Left renal cortex interstitium (tissue), 4 donors: ENCODE results near the gene IL25. TPM values are rescaled to one million over a fixed set of nuclear protein-coding genes. Genes with fewer than 3 reads are reported as not detected.

Source experiments
- DNase-seq, 4 donors: peaks; one replicate each; pipeline ENCODE4 v3.0.0-alpha.2; 2013; ENCODE audit warnings: low read depth in 4 of 4, low spot score in 2 of 4, missing footprints in 1 of 4
- polyA plus RNA-seq, 4 donors: library from polyadenylated mRNA; unstranded; fragments of 120-200 nt; gene quantifications; one replicate each; pipeline ENCODE4 v1.2.1, GENCODE V29; 2013; ENCODE audit not compliant: insufficient read length in 4 of 4

The IL25 gene
- polyA plus RNA-seq, 4 donors, result not detected

GRCh38 chr14:23352506-23353432, 19.8 kb upstream of the IL25 start, which contains the start of gene SLC22A17:
SLC22A17 (minus strand) TSS chr14:23352887.
- DNase-seq, result peak; percentile 67 to 87 (median 73)

GRCh38 chr14:23353433-23353780, 19.2 kb upstream of the IL25 start:
- DNase-seq, result no peak

- no peak for DNase-seq
Measured at GRCh38 chr14:23354990-23355389, 17.6 kb upstream of the IL25 start.

GRCh38 chr14:23355871-23356435, 16.7 kb upstream of the IL25 start:
- DNase-seq, result no peak

GRCh38 chr14:23356662-23357061, 15.9 kb upstream of the IL25 start:
- DNase-seq, result no peak

GRCh38 chr14:23357261-23357660, 15.3 kb upstream of the IL25 start:
- no peak for DNase-seq

GRCh38 chr14:23358042-23358441, 14.6 kb upstream of the IL25 start:
- no peak for DNase-seq

GRCh38 chr14:23358553-23359166, 13.9 kb upstream of the IL25 start:
- no peak for DNase-seq

GRCh38 chr14:23359167-23359626, 13.4 kb upstream of the IL25 start:
- DNase-seq, result no peak

- no peak for DNase-seq
Measured at GRCh38 chr14:23359722-23360447, 12.7 kb upstream of the IL25 start.

- DNase-seq, result no peak
Measured at GRCh38 chr14:23360496-23360895, 12.1 kb upstream of the IL25 start.

- DNase-seq, result no peak
Measured at GRCh38 chr14:23361320-23361719, 11.3 kb upstream of the IL25 start.

GRCh38 chr14:23361763-23362162, 10.8 kb upstream of the IL25 start:
- no peak for DNase-seq

- DNase-seq, result no peak
Measured at GRCh38 chr14:23362200-23362599, 10.4 kb upstream of the IL25 start.

- DNase-seq, result peak in 3 of 4 donors; percentile 16 to 34 (median 19)
Measured at GRCh38 chr14:23364164-23365035, 8.2 kb upstream of the IL25 start.

GRCh38 chr14:23365036-23365731, 7.4 kb upstream of the IL25 start, which contains the start of gene EFS:
EFS (minus strand) TSS chr14:23365172; CDS start chr14:23365025, 147 bp downstream.
- peak in 2 of 4 donors; percentile 32 to 37 for DNase-seq

- peak; percentile 79 to 93 (median 87) for DNase-seq
Measured at GRCh38 chr14:23365732-23366425, 6.7 kb upstream of the IL25 start.

- peak; percentile 69 to 80 (median 74) for DNase-seq
Measured at GRCh38 chr14:23366426-23366921, 6.1 kb upstream of the IL25 start.
